SKM-1 treated with dmso at 0.1 percent for 144 hours (cell line): Measurements from ENCODE around the gene CALML3.
"Not testable (repeated sequence)": the region's sequence is repeated elsewhere in the genome, so short reads cannot be mapped to it uniquely, and the experiment has no call there.

Experiments
- DNase-seq: peaks from one replicate; lab custom pipeline; 2025; ENCODE audit not compliant: unreplicated experiment; lab: John Stamatoyannopoulos, UW

Gene CALML3

DNA sequence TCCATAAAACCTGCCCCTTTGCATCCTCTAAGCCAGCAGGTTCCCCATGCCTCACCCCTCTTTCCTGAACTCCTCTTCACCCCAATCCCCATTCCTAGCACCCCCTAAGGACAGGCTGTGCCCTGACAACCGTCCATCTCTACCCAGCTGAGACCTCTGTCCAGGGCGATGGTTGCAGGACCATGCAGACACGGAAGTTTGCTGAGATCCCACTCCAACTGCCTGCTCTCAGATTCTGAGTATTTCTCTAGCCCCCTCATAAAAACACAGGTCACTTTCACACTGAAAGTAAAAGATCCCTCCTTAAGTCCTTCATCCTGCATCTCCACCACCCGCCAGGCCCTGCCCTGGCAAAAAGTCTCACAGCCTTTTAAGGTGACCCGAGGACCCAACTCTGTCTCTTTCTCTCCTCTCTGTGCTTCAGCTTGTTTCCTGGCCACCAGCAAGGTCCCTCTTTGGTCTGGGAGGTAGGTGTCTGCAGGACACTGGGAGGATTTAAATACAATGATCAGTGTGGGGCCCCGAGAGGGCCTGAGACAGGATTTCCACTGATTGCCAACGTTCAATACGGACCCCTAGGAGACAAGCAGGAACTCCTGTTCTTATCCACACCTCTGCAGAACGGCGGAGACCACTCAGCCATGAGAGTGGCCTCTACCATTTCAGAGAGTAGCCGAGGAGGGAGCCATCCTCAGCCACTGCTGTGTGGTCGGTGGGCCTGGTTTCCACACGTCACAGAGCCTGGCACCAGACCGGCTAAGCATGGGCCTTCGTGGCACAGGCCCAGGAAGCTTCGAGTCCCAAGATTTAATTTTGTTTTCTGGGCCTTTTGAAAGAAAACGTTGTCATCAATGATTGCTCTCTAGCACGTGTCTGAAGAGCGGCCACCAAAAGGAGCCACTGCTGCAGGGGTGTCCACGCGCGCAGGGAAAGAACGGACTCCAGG lies 27.9 kb downstream of the CALML3 start:
- no peak for DNase-seq

DNA sequence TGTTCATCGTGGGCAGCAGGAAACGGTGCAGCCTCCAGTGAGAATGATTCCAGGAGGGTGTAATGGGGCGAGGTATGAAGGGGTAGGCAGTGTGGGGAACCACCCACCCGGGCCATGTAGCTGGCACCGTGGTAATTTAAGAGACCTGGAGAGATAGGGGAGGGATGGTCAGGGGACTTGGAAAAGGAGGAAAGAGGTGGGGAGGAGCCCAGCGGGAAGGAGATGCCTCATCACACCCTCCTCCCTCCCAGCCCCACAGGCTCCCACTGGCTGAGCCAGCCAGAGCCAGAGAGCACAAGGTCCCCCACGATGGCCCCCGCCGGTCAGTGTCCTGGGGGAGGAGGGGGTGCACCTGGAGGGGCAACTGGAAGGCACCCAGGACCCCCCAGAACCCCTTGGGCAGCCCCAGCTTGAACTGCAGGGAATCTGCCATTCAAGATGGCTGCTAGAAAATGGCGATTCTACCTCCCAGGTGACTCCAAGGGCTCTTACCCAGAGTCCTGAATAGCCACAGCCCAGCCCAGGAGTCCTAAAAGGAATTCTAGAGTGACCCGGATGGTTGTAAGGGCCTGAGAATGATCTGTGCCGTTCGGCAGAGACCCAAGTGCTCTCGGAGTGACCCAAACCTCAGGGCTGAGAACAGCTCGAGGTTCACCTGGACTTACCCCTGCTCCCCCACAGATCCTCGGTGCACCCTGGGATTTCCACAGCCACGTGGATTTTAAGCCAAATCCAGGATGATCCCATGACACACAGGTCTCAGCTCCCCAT lies 28.8 kb downstream of the CALML3 start:
- DNase-seq = no peak

DNA sequence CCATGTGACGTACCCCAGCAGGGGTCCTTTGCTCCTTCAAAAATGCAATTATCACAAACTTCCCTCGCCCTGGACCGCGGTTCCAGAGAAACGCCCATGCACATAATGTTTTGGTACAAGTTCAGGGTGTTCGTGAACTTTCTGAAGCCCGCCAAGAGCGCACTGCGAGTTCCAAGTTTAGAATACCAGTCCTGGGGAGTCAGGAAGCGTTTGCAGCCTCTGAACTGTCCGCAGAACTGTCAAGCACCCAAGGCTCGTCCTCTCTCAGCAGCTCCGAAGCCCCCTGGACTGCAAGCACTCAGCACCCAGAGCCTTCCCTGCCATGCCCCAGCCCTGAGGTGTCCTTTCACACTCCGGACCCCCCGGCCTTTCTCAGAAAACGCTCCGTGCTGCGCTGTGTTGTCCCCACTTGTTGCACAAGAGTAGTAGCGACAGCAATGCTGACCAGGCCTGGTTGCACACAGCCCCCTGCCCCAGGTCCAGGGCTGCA lies 30.3 kb downstream of the CALML3 start:
- no peak for DNase-seq

- DNase-seq = no peak
Observed at GRCh38 chr10:5555881-5556280, 31.1 kb downstream of the CALML3 start.

DNA sequence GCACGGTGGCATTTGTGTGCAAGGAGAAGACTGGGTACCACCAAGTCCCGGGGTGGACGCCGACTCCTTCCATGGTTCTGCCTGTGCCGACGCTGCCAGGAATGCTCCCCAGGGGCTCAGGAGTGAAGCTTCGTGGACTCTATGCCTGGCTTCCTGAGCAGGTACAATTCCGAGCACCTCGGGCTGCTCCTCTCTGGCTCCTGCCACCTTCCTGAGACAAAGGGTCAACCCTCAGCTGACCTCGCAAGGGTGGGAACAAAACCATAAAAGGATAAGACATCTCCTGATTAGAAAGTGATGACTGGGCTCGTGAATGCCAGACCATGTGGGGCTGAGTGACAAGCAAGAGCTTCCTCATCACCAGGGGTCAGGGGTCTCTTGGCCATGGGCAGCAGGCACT lies 31.8 kb downstream of the CALML3 start:
- DNase-seq = no peak

DNA sequence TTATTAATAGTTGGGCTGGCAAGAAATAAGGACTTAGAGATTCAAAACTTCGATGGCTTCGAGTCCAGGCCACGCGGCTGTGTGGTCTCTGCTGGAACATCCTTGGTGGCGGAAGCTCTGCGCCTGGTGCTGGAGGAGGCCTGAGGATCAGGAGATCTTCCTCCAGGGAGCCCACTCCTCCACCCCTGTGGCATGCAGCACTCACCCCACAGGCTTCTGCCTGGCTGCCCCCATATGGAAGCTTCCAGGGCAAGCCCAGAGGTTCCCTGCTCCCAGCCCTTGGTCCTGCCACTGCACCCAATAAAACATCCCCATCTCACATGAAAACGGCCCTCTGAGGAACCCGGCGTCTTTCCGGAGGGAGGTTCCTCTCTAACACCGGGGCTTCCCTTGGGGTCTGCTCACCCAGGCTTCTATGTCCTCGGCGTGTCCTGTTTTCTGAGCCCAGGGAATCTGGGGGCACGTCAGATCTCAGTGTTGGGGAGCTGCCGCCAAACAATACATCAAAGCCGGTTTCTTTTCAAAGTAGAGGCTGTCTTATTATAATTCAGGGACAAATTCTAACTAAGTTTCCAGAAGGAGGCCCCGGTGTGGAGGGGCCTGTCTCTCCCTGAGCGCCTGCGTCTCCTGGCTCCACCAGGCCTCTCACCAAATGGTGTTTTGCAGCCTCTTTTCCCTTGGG lies 32.4 kb downstream of the CALML3 start:
- DNase-seq = no peak

GRCh38 chr10:5557799-5558771 lies 33.3 kb downstream of the CALML3 start:
- no peak for DNase-seq

DNA sequence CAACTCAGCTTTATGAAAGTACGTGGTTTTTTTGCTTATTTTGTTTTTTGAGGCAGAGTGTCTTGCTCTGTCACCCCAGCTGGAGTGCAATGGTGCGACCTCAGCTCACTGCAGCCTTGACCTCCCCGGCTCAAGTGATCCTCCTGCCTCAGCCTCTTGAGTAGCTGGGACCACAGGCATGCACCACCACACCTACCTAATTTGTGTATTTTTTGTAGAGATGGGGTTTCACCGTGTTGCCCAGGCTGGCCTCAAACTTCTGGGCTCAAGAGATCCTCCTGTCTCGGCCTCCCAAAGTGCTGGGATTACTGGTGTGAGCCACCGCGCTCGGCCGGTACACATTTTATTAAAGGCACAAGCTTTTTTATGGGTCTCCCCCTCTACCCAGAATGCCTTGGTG lies 34.3 kb downstream of the CALML3 start:
- DNase-seq = not testable (repeated sequence)

GRCh38 chr10:5559642-5560141 lies 34.9 kb downstream of the CALML3 start:
- no peak for DNase-seq

DNA sequence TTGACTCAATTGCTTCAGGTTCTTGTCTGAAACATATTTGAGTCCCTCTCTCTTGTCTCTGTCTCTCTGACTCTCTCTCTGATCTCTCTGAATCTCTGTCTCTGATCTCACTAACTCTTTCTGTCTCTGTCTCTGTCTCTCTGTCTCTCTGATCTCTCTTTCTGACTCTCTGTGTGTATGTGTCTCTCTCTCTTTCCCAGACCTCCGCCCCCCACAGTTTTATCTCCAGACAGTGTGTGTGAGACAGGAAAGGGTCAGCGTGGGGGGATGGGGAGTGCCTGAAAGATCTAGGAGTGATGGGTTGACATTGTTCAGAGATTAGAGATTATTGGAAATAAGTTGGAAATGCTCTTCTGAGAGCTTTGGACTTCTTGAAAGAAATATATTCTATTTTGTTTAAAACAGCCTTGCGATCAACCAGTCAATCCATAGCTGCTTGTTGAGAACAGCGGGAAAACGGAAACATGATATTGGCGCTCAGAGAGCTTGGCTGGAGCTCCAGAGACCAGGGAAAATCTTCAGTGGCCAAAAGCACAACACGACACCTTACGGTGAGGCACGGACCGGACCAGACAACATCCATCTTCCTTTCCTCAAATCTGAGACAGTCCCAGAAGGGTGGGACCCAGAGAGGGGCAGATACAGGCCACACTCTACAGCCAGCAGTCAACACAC lies 35.5 kb downstream of the CALML3 start:
- DNase-seq = no peak

DNA sequence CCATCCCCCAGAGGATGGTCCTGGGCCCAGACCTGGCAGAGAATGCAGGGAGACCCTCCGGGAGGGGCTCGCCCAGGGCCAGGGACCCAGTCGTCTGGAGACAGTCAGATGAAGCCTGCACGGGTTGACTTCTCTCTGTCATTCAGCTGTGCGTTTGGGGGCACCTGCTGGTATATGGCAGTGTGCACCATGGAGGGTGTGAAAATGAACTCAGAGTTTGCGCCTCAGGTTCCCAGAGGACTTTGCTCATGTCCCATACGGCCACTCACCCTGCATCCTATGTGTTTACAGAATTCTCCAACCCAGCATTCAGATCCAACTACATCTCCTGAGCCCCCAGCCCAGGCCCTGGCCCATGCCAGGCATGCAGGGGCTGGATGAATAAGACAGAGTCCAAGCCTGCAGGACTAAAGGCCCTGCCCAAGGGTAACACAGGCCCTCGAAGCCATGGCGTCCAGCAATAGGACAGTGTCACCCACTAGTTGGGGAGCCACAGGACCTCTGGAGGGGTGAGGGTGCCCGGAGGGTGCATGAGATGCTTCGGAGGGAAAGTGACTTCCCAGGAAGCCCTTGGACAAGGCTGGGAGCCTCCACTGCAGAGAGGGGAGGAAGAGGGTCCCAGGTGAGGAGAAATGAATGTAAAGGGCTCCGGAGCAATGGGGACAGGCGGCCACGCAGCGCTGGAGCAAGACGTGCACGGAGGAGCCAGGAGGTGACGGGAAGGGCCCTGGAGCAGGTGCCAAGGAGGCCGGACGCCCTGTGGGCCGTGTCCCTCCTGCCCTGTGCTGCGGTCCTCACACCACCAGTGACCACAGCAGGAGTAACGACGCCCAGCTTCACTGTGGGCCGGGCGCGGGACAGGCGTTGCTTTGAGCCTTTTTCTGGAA lies 36.3 kb downstream of the CALML3 start:
- no peak for DNase-seq

- no peak for DNase-seq
Observed at GRCh38 chr10:5561704-5562645, 37.2 kb downstream of the CALML3 start.

- no peak for DNase-seq
Observed at GRCh38 chr10:5563321-5563961, 38.7 kb downstream of the CALML3 start.

- no peak for DNase-seq
Observed at GRCh38 chr10:5563991-5564536, 39.3 kb downstream of the CALML3 start.

DNA sequence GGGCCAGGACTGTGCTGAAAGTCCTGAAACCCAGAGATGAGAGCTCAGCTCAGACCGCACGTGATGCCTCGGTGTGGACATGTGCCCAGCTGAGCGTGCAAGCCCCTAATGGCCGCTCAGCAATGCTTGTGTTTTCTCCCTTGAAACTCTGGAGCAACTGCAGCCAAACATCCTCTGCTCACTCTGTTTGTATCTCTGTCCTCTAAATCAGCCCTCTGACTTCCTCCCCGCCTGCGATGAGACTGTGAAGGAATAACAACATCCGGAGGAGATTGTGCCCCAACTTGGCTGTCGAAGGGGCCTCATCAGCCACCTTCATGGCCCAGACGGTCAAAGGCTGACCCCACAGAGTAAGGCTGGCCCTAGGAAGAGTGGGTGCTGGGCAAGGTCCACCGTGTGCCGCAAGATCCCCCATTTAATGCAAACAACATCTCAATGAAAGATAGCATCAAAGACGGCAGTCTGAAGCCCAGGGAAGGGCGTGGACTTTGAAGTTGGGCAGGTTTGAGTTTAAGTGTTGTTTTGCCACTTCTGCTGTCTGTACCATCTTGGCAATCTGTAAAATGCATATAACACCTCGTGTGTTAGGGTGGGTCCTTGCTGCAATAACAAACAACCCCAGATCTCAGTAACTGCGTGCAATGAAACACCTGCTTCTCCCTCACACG lies 39.9 kb downstream of the CALML3 start:
- DNase-seq = peak; percentile 18

DNA sequence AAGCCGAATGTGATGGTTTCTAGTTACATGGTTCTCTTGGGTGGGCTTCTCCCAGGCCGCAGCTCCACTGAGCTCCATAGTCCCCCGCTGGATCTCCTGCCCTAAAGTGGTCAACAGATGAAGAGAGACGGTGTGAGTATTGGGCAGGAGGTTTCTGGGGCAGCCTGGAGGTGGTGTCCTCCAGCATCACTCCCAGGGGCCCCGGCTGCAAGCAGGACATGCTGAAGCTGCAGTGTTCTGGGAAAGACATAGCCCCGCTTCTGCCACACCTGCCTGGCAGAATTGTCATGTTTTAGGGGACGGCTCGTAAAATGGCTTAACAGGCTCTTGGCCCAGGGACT lies 40.4 kb downstream of the CALML3 start:
- DNase-seq = no peak
